Raji (cell line): Measurements from ENCODE around the gene RAP2A.

Source experiments
- POLR2A ChIP-seq: IDR thresholded peaks from 2 replicates; pipeline ENCODE4 v1.6.1; 2011; ENCODE audit warnings: low read depth, low read length, control low read depth; ENCODE audit not compliant: insufficient read depth

Gene RAP2A

GRCh38 chr13:97460004-97460775 lies 26.2 kb downstream of the RAP2A start:
- no peak for TF ChIP-seq POLR2A

- TF ChIP-seq POLR2A = no peak
These were observed 26.9 kb downstream of the RAP2A start for GRCh38 chr13:97460853-97461252.

- no peak for TF ChIP-seq POLR2A
These were observed 30.6 kb downstream of the RAP2A start for GRCh38 chr13:97464561-97464960.

- TF ChIP-seq POLR2A = no peak
These were observed 32.8 kb downstream of the RAP2A start for GRCh38 chr13:97466722-97467121.

- no peak for TF ChIP-seq POLR2A
These were observed 34.4 kb downstream of the RAP2A start for GRCh38 chr13:97468331-97468730.

GRCh38 chr13:97471711-97472110 lies 37.7 kb downstream of the RAP2A start:
- no peak for TF ChIP-seq POLR2A

- TF ChIP-seq POLR2A = no peak
These were observed 40.5 kb downstream of the RAP2A start for GRCh38 chr13:97474349-97474980.

GRCh38 chr13:97475011-97475410 lies 41.0 kb downstream of the RAP2A start:
- TF ChIP-seq POLR2A = no peak

- no peak for TF ChIP-seq POLR2A
These were observed 43.9 kb downstream of the RAP2A start for GRCh38 chr13:97477844-97478243.

GRCh38 chr13:97478247-97478646 lies 44.3 kb downstream of the RAP2A start:
- TF ChIP-seq POLR2A = no peak

- no peak for TF ChIP-seq POLR2A
These were observed 49.5 kb downstream of the RAP2A start for GRCh38 chr13:97483465-97483864.

GRCh38 chr13:97484301-97484700 lies 50.3 kb downstream of the RAP2A start:
- TF ChIP-seq POLR2A = no peak

GRCh38 chr13:97485320-97485719 lies 51.4 kb downstream of the RAP2A start:
- TF ChIP-seq POLR2A = no peak

- no peak for TF ChIP-seq POLR2A
These were observed 56.8 kb downstream of the RAP2A start for GRCh38 chr13:97490702-97491307.

- TF ChIP-seq POLR2A = no peak
These were observed 57.5 kb downstream of the RAP2A start for GRCh38 chr13:97491452-97491851.

GRCh38 chr13:97492257-97492656 lies 58.3 kb downstream of the RAP2A start:
- TF ChIP-seq POLR2A = no peak
